ENCODE measurements around the gene RPL28.
A peak's percentile ranks its signal among the peaks of the same experiment; 100 is the strongest.

The RPL28 gene

DNA sequence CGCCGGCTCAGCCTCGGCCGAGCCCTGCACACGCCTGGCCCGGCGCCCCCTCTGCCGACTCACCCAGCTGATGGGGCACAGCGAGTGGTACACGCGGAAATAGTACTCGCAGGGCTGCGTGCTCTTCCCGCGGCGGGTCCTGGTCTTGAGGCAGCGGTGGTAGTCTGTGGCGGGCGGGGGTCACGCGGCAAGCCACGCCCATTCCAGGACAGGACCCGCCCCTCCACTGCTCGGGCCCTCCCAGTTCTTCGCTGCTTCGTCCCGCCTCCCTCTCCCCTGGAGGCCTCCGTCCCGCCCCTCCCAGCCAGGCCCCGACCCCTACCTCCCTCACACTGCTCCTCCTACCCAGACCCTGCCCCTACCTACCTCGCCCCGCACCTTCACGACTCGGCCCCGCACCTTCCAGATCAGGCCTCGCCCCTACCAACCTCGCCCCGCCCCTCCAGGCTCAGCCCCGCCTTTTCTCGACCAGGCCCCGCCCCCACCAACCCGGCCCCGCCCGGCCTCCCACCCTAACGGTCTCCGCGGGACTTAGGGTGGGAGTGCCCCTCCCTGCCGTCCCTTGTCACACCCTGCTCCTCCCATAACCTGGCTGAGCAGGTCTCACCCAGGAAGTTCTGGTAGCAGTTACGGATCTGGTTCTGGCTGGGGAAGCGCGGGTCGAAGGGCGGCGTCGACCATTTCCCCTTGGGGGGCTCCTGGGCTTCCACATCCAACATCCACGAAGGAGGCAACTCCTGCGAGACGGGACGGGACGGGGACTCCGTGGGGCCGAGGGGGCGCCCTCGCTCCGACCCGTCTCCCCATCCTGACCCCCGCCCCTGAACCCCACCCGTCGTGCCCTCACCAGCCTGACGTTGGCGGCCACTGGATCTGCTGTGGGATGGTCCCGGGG is 31.7 kb upstream of the RPL28 start (continued):
- TF ChIP-seq, protein P1, sequence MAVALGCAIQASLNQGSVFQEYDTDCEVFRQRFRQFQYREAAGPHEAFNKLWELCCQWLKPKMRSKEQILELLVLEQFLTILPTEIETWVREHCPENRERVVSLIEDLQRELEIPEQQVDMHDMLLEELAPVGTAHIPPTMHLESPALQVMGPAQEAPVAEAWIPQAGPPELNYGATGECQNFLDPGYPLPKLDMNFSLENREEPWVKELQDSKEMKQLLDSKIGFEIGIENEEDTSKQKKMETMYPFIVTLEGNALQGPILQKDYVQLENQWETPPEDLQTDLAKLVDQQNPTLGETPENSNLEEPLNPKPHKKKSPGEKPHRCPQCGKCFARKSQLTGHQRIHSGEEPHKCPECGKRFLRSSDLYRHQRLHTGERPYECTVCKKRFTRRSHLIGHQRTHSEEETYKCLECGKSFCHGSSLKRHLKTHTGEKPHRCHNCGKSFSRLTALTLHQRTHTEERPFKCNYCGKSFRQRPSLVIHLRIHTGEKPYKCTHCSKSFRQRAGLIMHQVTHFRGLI (tag by site-specific recombination; IDR thresholded peaks at IDR 0.05) = peak; percentile 66; the same call in 1 of the 2 replicates
- TF ChIP-seq GLI4 (tag by site-specific recombination; IDR thresholded peaks at IDR 0.05) (no peak), SP3 (tag by site-specific recombination; IDR thresholded peaks at IDR 0.05) (peak; percentile 94), ZXDB (tag by site-specific recombination; IDR thresholded peaks at IDR 0.05) (no peak), ZNF341 (tag by site-specific recombination; IDR thresholded peaks at IDR 0.05; ENCODE audit: low read depth) (0 out of 2 replicates have a peak, but pooled peaks have one; percentile 46), KLF8 (tag by site-specific recombination; IDR thresholded peaks at IDR 0.05) (peak; percentile 88), ZNF777 (tag by site-specific recombination; IDR thresholded peaks at IDR 0.05; ENCODE audit: borderline replicate concordance) (peak; percentile 67; the same call in 1 of the 2 replicates), GLIS1 (tag by site-specific recombination; IDR thresholded peaks at IDR 0.05) (peak; percentile 44), YY2 (tag by site-specific recombination; IDR thresholded peaks at IDR 0.05) (no peak), ZIC2 (tag by site-specific recombination; IDR thresholded peaks at IDR 0.05) (no peak)
- TF ChIP-seq, protein P2, sequence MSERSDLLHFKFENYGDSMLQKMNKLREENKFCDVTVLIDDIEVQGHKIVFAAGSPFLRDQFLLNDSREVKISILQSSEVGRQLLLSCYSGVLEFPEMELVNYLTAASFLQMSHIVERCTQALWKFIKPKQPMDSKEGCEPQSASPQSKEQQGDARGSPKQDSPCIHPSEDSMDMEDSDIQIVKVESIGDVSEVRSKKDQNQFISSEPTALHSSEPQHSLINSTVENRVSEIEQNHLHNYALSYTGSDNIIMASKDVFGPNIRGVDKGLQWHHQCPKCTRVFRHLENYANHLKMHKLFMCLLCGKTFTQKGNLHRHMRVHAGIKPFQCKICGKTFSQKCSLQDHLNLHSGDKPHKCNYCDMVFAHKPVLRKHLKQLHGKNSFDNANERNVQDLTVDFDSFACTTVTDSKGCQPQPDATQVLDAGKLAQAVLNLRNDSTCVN (tag by site-specific recombination; optimal IDR thresholded peaks at IDR 0.05) = peak; percentile 48
- TF ChIP-seq, protein P3, sequence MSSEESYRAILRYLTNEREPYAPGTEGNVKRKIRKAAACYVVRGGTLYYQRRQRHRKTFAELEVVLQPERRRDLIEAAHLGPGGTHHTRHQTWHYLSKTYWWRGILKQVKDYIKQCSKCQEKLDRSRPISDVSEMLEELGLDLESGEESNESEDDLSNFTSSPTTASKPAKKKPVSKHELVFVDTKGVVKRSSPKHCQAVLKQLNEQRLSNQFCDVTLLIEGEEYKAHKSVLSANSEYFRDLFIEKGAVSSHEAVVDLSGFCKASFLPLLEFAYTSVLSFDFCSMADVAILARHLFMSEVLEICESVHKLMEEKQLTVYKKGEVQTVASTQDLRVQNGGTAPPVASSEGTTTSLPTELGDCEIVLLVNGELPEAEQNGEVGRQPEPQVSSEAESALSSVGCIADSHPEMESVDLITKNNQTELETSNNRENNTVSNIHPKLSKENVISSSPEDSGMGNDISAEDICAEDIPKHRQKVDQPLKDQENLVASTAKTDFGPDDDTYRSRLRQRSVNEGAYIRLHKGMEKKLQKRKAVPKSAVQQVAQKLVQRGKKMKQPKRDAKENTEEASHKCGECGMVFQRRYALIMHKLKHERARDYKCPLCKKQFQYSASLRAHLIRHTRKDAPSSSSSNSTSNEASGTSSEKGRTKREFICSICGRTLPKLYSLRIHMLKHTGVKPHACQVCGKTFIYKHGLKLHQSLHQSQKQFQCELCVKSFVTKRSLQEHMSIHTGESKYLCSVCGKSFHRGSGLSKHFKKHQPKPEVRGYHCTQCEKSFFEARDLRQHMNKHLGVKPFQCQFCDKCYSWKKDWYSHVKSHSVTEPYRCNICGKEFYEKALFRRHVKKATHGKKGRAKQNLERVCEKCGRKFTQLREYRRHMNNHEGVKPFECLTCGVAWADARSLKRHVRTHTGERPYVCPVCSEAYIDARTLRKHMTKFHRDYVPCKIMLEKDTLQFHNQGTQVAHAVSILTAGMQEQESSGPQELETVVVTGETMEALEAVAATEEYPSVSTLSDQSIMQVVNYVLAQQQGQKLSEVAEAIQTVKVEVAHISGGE (tag by site-specific recombination; conservative IDR thresholded peaks at IDR 0.05; ENCODE audit: low read depth) = 0 out of 2 replicates have a peak, but pooled peaks have one; percentile 4
- TF ChIP-seq, protein P4, sequence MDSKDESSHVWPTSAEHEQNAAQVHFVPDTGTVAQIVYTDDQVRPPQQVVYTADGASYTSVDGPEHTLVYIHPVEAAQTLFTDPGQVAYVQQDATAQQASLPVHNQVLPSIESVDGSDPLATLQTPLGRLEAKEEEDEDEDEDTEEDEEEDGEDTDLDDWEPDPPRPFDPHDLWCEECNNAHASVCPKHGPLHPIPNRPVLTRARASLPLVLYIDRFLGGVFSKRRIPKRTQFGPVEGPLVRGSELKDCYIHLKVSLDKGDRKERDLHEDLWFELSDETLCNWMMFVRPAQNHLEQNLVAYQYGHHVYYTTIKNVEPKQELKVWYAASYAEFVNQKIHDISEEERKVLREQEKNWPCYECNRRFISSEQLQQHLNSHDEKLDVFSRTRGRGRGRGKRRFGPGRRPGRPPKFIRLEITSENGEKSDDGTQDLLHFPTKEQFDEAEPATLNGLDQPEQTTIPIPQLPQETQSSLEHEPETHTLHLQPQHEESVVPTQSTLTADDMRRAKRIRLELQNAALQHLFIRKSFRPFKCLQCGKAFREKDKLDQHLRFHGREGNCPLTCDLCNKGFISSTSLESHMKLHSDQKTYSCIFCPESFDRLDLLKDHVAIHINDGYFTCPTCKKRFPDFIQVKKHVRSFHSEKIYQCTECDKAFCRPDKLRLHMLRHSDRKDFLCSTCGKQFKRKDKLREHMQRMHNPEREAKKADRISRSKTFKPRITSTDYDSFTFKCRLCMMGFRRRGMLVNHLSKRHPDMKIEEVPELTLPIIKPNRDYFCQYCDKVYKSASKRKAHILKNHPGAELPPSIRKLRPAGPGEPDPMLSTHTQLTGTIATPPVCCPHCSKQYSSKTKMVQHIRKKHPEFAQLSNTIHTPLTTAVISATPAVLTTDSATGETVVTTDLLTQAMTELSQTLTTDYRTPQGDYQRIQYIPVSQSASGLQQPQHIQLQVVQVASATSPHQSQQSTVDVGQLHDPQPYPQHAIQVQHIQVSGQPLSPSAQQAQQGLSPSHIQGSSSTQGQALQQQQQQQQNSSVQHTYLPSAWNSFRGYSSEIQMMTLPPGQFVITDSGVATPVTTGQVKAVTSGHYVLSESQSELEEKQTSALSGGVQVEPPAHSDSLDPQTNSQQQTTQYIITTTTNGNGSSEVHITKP (tag by site-specific recombination; IDR thresholded peaks at IDR 0.05) = peak; percentile 80

DNA sequence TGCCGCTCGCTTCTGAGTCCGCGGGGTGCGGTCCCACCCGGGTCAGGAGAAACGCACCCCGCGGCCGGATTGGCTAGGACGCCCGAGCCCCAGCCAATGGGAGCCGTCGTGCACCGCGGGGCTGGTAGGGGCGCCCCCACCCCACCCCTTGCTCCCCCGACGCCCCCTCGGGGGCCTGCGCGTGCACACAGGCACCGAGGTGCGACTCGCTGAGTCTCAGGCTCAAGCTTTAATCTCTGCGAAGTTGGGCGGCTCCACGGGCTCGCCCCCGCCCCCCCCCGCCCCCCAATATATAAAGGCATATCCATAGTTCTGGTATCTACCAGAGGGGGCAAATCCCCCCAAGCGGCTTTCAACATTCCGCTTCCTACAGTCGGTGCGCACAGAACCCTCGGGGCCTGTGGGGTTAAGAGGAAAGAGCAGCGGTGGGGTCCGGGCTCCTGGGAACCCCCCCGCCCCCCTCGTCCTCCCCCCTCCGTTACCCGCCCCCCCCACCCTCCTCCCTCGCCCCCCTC is 31.0 kb upstream of the RPL28 start, which contains the start of gene COX6B2:
COX6B2 (minus strand) TSS at position 22 of the 515 bp plus-strand sequence. CDS start 198 bp downstream, outside the sequence.
- CTCF ChIA-PET = interaction anchor here (0.6 to 1.3 kb wide), 2 partner anchors 59 to 144 kb away, joined by 3 read pairs; no protein-coding TSS in a partner anchor
- Histone ChIP-seq H3K36me3 (ENCODE audit: control insufficient read depth in 2 of 2, insufficient read depth in 1 of 2, low read length in 2 of 2) (no peaks in the 10 kb centered on the region), H3K4me1 (ENCODE audit: control insufficient read depth, insufficient read depth, low read length) (peaks cover 8% of the 10 kb centered on the region; the same call in 1 of the 2 replicates), H3K4me3 (ENCODE audit: low read depth, low read length) (peak within 1 kb of the TSS; percentile 54), H3K27ac (ENCODE audit: extremely low read depth, low read depth, low read length) (no peak within 1 kb of the TSS), H3K9me3 (ENCODE audit: control insufficient read depth, insufficient read depth, low read depth, low read length) (no peaks in the 10 kb centered on the region)
- POLR2A ChIA-PET = no interaction called here
- TF ChIP-seq ZNF777 (tag by site-specific recombination; IDR thresholded peaks at IDR 0.05; ENCODE audit: borderline replicate concordance) (0 out of 2 replicates have a peak, but pooled peaks have one; percentile 1), ZNF138 (tag by site-specific recombination; IDR thresholded peaks at IDR 0.05; ENCODE audit: borderline replicate concordance) (no peak)
- TF ChIP-seq, protein P5, sequence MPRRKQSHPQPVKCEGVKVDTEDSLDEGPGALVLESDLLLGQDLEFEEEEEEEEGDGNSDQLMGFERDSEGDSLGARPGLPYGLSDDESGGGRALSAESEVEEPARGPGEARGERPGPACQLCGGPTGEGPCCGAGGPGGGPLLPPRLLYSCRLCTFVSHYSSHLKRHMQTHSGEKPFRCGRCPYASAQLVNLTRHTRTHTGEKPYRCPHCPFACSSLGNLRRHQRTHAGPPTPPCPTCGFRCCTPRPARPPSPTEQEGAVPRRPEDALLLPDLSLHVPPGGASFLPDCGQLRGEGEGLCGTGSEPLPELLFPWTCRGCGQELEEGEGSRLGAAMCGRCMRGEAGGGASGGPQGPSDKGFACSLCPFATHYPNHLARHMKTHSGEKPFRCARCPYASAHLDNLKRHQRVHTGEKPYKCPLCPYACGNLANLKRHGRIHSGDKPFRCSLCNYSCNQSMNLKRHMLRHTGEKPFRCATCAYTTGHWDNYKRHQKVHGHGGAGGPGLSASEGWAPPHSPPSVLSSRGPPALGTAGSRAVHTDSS (tag by site-specific recombination; IDR thresholded peaks at IDR 0.05) = no peak
